ENCODE results near the gene PEAR1. TPM values are rescaled to one million over a fixed set of nuclear protein-coding genes. Genes with fewer than 3 reads are reported as not detected.

Gene PEAR1
- total RNA-seq, 4 donors from 2014 or later: 11.2 to 21.9 (median 14.4) TPM

GRCh38 chr1:156922986-156923669, 29.6 kb downstream of the PEAR1 start:
- WGBS, 2 donors: 20 to 26% methylated on average over 10 of the region's 11 CpGs
- TF ChIP-seq POLR2A (IDR thresholded peaks at IDR 0.05) (no peak), CTCF (IDR thresholded peaks at IDR 0.05) (no peak)
- Histone ChIP-seq H3K36me3 (no peaks in the 10 kb centered on the region), H3K4me1 (peaks cover 24 to 36% of the 10 kb centered on the region in 2 donors), H3K9me3 (no peaks in the 10 kb centered on the region), H3K27me3 (peaks cover 16% of the 10 kb centered on the region), H3K4me3 (replicated peaks in 1 of 3) (no peak overlapping the region), H3K27ac (no peak overlapping the region)
- DNase-seq: peak; percentile 32 to 35
- intact Hi-C loops (cut with DNase I): loop anchor here (10.0 kb wide), 1 partner anchor 152 kb away; no protein-coding TSS in a partner anchor

GRCh38 chr1:156923670-156924477, 30.4 kb downstream of the PEAR1 start:
- DNase-seq: no peak
- Histone ChIP-seq H3K9me3 (no peaks in the 10 kb centered on the region), H3K4me3 (replicated peaks in 1 of 3) (no peak overlapping the region), H3K27me3 (peaks cover 16% of the 10 kb centered on the region), H3K36me3 (no peaks in the 10 kb centered on the region), H3K4me1 (peaks cover 24 to 36% of the 10 kb centered on the region in 2 donors), H3K27ac (no peak overlapping the region)
- 6 to 10% methylated on average over 16 to 22 of the region's 64 CpGs for WGBS, 2 donors
- intact Hi-C loops (cut with DNase I): loop anchor here (2.0 to 10.0 kb wide), 2 partner anchors 33 to 151 kb away; no protein-coding TSS in a partner anchor
- TF ChIP-seq CTCF (IDR thresholded peaks at IDR 0.05) (no peak), POLR2A (IDR thresholded peaks at IDR 0.05) (no peak)

GRCh38 chr1:156924478-156925153, 31.1 kb downstream of the PEAR1 start:
- no peak for DNase-seq
- no peak for TF ChIP-seq POLR2A (IDR thresholded peaks at IDR 0.05)
- TF ChIP-seq CTCF (IDR thresholded peaks at IDR 0.05): no peak
- H3K4me1 ChIP-seq: peaks cover 24 to 36% of the 10 kb centered on the region in 2 donors
- no peak overlapping the region for H3K27ac ChIP-seq
- peaks cover 16% of the 10 kb centered on the region for H3K27me3 ChIP-seq
- no peaks in the 10 kb centered on the region for H3K9me3 ChIP-seq
- H3K36me3 ChIP-seq: no peaks in the 10 kb centered on the region
- 55 to 72% methylated on average over 15 to 19 of the region's 22 CpGs for WGBS, 2 donors
- intact Hi-C loops (cut with DNase I): loop anchor here (2.0 to 10.0 kb wide), 3 partner anchors 34 to 150 kb away; no protein-coding TSS in a partner anchor
- H3K4me3 ChIP-seq (replicated peaks in 1 of 3): no peak overlapping the region

- peaks cover 16% of the 10 kb centered on the region for H3K27me3 ChIP-seq
- H3K36me3 ChIP-seq: no peaks in the 10 kb centered on the region
- intact Hi-C loops (cut with DNase I): loop anchor here (2.0 to 10.0 kb wide), 3 partner anchors 35 to 149 kb away; no protein-coding TSS in a partner anchor
- no peaks in the 10 kb centered on the region for H3K9me3 ChIP-seq
- no peak overlapping the region for H3K27ac ChIP-seq
- DNase-seq: no peak
- peaks cover 19 to 31% of the 10 kb centered on the region in 2 donors for H3K4me1 ChIP-seq
- H3K4me3 ChIP-seq (replicated peaks in 1 of 3): no peak overlapping the region
- WGBS, 2 donors: 88 to 95% methylated on average over 5 of the region's 5 CpGs
- no peak for TF ChIP-seq POLR2A (IDR thresholded peaks at IDR 0.05)
- TF ChIP-seq CTCF (IDR thresholded peaks at IDR 0.05): no peak
Observed at GRCh38 chr1:156925154-156926010, 31.9 kb downstream of the PEAR1 start.

Data from thyroid gland (tissue), 4 donors.